Muscle of leg (tissue), 11 donors: Measurements from ENCODE around the gene PSD. TPM values are rescaled to one million over a fixed set of nuclear protein-coding genes. Genes with fewer than 3 reads are reported as not detected.

Experiments
- DNase-seq: peaks from one replicate; pipeline ENCODE4 v3.0.0; 2013
- H3K27ac ChIP-seq: one replicate; pipeline ENCODE4 v1.5.1; 2013; ENCODE audit warnings: mild to moderate bottlenecking, low read length, control low read depth
- H3K27me3 ChIP-seq: one replicate; pipeline ENCODE4 v1.6.1; 2013; ENCODE audit warnings: low read length; ENCODE audit not compliant: control insufficient read depth, insufficient read depth
- H3K36me3 ChIP-seq: one replicate; pipeline ENCODE4 v1.6.1; 2013; ENCODE audit warnings: low read length; ENCODE audit not compliant: control insufficient read depth, insufficient read depth
- H3K4me1 ChIP-seq: one replicate; pipeline ENCODE4 v1.6.1; 2013; ENCODE audit warnings: low read length; ENCODE audit not compliant: control insufficient read depth, insufficient read depth
- H3K4me3 ChIP-seq: one replicate; pipeline ENCODE4 v1.5.1; 2013; ENCODE audit warnings: low read length, control low read depth
- H3K9me3 ChIP-seq: replicated peaks from 2 replicates; pipeline ENCODE4 v1.6.1; 2013; ENCODE audit warnings: low read depth, low read length; ENCODE audit not compliant: control insufficient read depth
- WGBS: methylation state at CpG from one replicate; pipeline ENCODE4 v1.1.5; 2013; ENCODE audit warnings: missing lambda C conversion rate; ENCODE audit not compliant: insufficient coverage; 5-methylcytosine and 5-hydroxymethylcytosine counted together
- polyA plus RNA-seq, 8 donors: library from polyadenylated mRNA; unstranded; fragments of 120-200 nt; gene quantifications; one replicate each; pipeline versions ENCODE4 v1.2.1 to v1.2.3, GENCODE V29; 2013; ENCODE audit warnings: inconsistent platforms in 1 of 8, low replicate concordance in 1 of 8; ENCODE audit not compliant: insufficient read length in 8 of 8, insufficient read depth in 1 of 8
- total RNA-seq: library from RNA; stranded (reverse); fragments of 120-200 nt; gene quantifications from one replicate; pipeline ENCODE4 v1.2.4, GENCODE V29; 2013

Gene PSD
- total and polyA plus RNA-seq, 9 donors, result 6.1 to 11.0 (median 6.7) TPM

GRCh38 chr10:102432162-102432950 is 13.8 kb upstream of the PSD start, which contains the start of gene CUEDC2:
Gene CUEDC2 (minus strand): TSS chr10:102432574. CDS start chr10:102425188, 7,386 bp downstream.
- no peaks in the 10 kb centered on the region for H3K9me3 ChIP-seq
- peaks cover 16% of the 10 kb centered on the region for H3K27me3 ChIP-seq
- H3K36me3 ChIP-seq, result no peaks in the 10 kb centered on the region
- H3K4me3 ChIP-seq, result peak within 1 kb of the TSS; percentile 84
- DNase-seq, result peak; percentile 99
- H3K4me1 ChIP-seq, result peaks cover 27% of the 10 kb centered on the region
- peak within 1 kb of the TSS; percentile 79 for H3K27ac ChIP-seq
- under 1% methylated on average over 42 of the region's 52 CpGs for WGBS

GRCh38 chr10:102431452-102432124 is 13.0 kb upstream of the PSD start:
- Histone ChIP-seq H3K27me3 (peaks cover 16% of the 10 kb centered on the region), H3K36me3 (no peaks in the 10 kb centered on the region)

GRCh38 chr10:102429468-102429867 is 10.9 kb upstream of the PSD start:
- 89% methylated on average over 6 of the region's 8 CpGs for WGBS
- no peaks in the 10 kb centered on the region for H3K9me3 ChIP-seq
- peaks cover 13% of the 10 kb centered on the region for H3K4me1 ChIP-seq
- no peak overlapping the region for H3K27ac ChIP-seq
- H3K27me3 ChIP-seq, result peaks cover 7% of the 10 kb centered on the region
- no peak overlapping the region for H3K4me3 ChIP-seq
- peaks cover 5% of the 10 kb centered on the region for H3K36me3 ChIP-seq
- DNase-seq, result no peak

More at GRCh38 chr10:102431452-102432124, 13.0 kb upstream of the PSD start:
- Histone ChIP-seq H3K27ac (peak overlapping the region; percentile 79), H3K9me3 (no peaks in the 10 kb centered on the region), H3K4me1 (peaks cover 27% of the 10 kb centered on the region), H3K4me3 (peak overlapping the region; percentile 84)
- WGBS, result 10% methylated on average over 4 of the region's 4 CpGs
- DNase-seq, result no peak

- Histone ChIP-seq H3K4me3 (no peak overlapping the region), H3K27me3 (no peaks in the 10 kb centered on the region), H3K4me1 (peaks cover 19% of the 10 kb centered on the region), H3K27ac (no peak overlapping the region), H3K36me3 (peaks cover 19% of the 10 kb centered on the region), H3K9me3 (no peaks in the 10 kb centered on the region)
- 89% methylated on average over 5 of the region's 7 CpGs for WGBS
- DNase-seq, result no peak
These were observed 8.3 kb upstream of the PSD start for GRCh38 chr10:102426803-102427287.

GRCh38 chr10:102425444-102425843 is 6.9 kb upstream of the PSD start:
- H3K27ac ChIP-seq, result no peak overlapping the region
- WGBS, result no CpG with 5 or more reads among the region's 1 CpG
- H3K9me3 ChIP-seq, result no peaks in the 10 kb centered on the region
- DNase-seq, result no peak
- H3K36me3 ChIP-seq, result peaks cover 19% of the 10 kb centered on the region
- peaks cover 17% of the 10 kb centered on the region for H3K4me1 ChIP-seq
- no peak overlapping the region for H3K4me3 ChIP-seq
- no peaks in the 10 kb centered on the region for H3K27me3 ChIP-seq

GRCh38 chr10:102424916-102425315 is 6.3 kb upstream of the PSD start:
- Histone ChIP-seq H3K4me1 (peaks cover 22% of the 10 kb centered on the region), H3K27me3 (no peaks in the 10 kb centered on the region), H3K27ac (no peak overlapping the region), H3K36me3 (peaks cover 19% of the 10 kb centered on the region), H3K4me3 (no peak overlapping the region), H3K9me3 (no peaks in the 10 kb centered on the region)
- 87% methylated on average over 6 of the region's 6 CpGs for WGBS
- DNase-seq, result no peak

- peaks cover 29% of the 10 kb centered on the region for H3K4me1 ChIP-seq
- WGBS, result 90% methylated on average over 7 of the region's 9 CpGs
These were observed 5.6 kb upstream of the PSD start for GRCh38 chr10:102424145-102424544.

GRCh38 chr10:102423372-102423968 is 4.9 kb upstream of the PSD start:
- Histone ChIP-seq H3K27ac (no peak overlapping the region), H3K4me3 (no peak overlapping the region), H3K36me3 (peaks cover 19% of the 10 kb centered on the region), H3K4me1 (peaks cover 33% of the 10 kb centered on the region), H3K9me3 (no peaks in the 10 kb centered on the region), H3K27me3 (peaks cover 9% of the 10 kb centered on the region)
- DNase-seq, result no peak
- 89% methylated on average over 11 of the region's 13 CpGs for WGBS

More at GRCh38 chr10:102424145-102424544, 5.6 kb upstream of the PSD start:
- Histone ChIP-seq H3K9me3 (no peaks in the 10 kb centered on the region), H3K36me3 (peaks cover 19% of the 10 kb centered on the region), H3K27ac (no peak overlapping the region), H3K4me3 (no peak overlapping the region), H3K27me3 (peaks cover 3% of the 10 kb centered on the region)
- DNase-seq, result no peak

- H3K4me1 ChIP-seq, result peaks cover 33% of the 10 kb centered on the region
- H3K4me3 ChIP-seq, result peak overlapping the region; percentile 93
- 2% methylated on average over 27 of the region's 28 CpGs for WGBS
- H3K27me3 ChIP-seq, result peaks cover 14% of the 10 kb centered on the region
- DNase-seq, result peak; percentile 71
- H3K9me3 ChIP-seq, result no peaks in the 10 kb centered on the region
- peaks cover 19% of the 10 kb centered on the region for H3K36me3 ChIP-seq
- H3K27ac ChIP-seq, result peak overlapping the region; percentile 44
These were observed 4.1 kb upstream of the PSD start for GRCh38 chr10:102422545-102423129.
